Right lobe of liver (tissue), 6 donors: ENCODE results near the gene GBP5. TPM values are rescaled to one million over a fixed set of nuclear protein-coding genes. Genes with fewer than 3 reads are reported as not detected.
A peak's percentile ranks its signal among the peaks of the same experiment; 100 is the strongest.

ENCODE experiments used
- ATAC-seq, 4 donors: fragments of 200-7000 bp; cut with Tn5 transposase; one replicate each; pipeline ENCODE4 v1.9.1; 2020; ENCODE audit warnings: mild to moderate bottlenecking in 4 of 4, moderate library complexity in 4 of 4
- DNase-seq, 3 donors: peaks; one replicate each; pipeline ENCODE4 v3.0.0-alpha.2; 2020
- H3K27ac ChIP-seq, 3 donors: fragments of 200-600 bp; one replicate each; pipeline ENCODE4 v1.8.0; 2022
- H3K27me3 ChIP-seq, 2 donors: fragments of 200-600 bp; one replicate each; pipeline ENCODE4 v1.8.0; 2022
- H3K36me3 ChIP-seq, 4 donors: fragments of 200-600 bp; sonication (generic) in 1 of 4; one replicate each; pipeline versions ENCODE4 v1.5.1 to v1.8.0; 2017 to 2022; ENCODE audit warnings: control low read depth in 1 of 4
- H3K4me1 ChIP-seq, 4 donors: fragments of 200-600 bp; sonication (generic) in 1 of 4; one replicate each; pipeline versions ENCODE4 v1.5.1 to v1.8.0; 2017 to 2022; ENCODE audit warnings: control low read depth in 1 of 4
- H3K4me3 ChIP-seq, 3 donors: fragments of 200-600 bp; one replicate each; pipeline ENCODE4 v1.8.0; 2022
- H3K9me3 ChIP-seq, 4 donors: fragments of 200-600 bp; sonication (generic) in 1 of 4; one replicate each; pipeline versions ENCODE4 v1.5.1 to v1.8.0; 2017 to 2022; ENCODE audit warnings: control low read depth in 1 of 4
- POLR2A ChIP-seq: fragments of 450-650 bp; IDR thresholded peaks from one replicate; pipeline ENCODE4 v1.6.1; 2017; ENCODE audit warnings: antibody characterized with exemption, mild to moderate bottlenecking
- WGBS: methylation state at CpG from one replicate; pipeline ENCODE4 v1.1.6; 2018; ENCODE audit warnings: low coverage, low lambda C conversion rate; ENCODE audit not compliant: insufficient coverage; ENCODE audit errors: missing lambda C conversion rate; 5-methylcytosine and 5-hydroxymethylcytosine counted together
- intact Hi-C, 2 donors: fragments of 100-400 bp; cut with DNase I; formaldehyde crosslinking; loops; one replicate each; pipeline versions ENCODE4 v1.11.2 to v1.14.1; 2022
- total RNA-seq, 6 experiments: library from RNA; depleted of rRNA in 2 of 6; stranded (reverse); fragments of >200 nt in 2 of 6; fragmentation: NEBNext Ultra II Directional in 3 of 6; extraction: Animal tissue kit (Norgen Biotek cat#: 25700) in 3 of 6; gene quantifications; one replicate each; pipeline versions ENCODE4 v1.1.0 to v1.2.4, GENCODE V29; 2016 to 2023
- TF ChIP-seq, protein P1 (sequence below), 4 donors: fragments of 200-600 bp in 3 of 4; fragments of 450-650 bp in 1 of 4; IDR thresholded peaks; one replicate each; pipeline versions ENCODE4 v1.5.1 to v1.8.0; 2016 to 2022; ENCODE audit warnings: antibody characterized with exemption in 4 of 4, mild to moderate bottlenecking in 2 of 4
- donor health status: DM: no; HTN: yes; CAD: no.
- donor health status: DM: no; HTN: no; CAD: no.
- donor health status: DM: no; HTN: no; CAD: no.
- donor health status: DM: no; HTN: yes; CAD: no.
- donor health status: DM: no; HTN: yes; CAD: no.

GBP5 gene
- total RNA-seq, 6 experiments from 2014 or later = 0.44 to 5.0 (median 1.5) TPM

DNA sequence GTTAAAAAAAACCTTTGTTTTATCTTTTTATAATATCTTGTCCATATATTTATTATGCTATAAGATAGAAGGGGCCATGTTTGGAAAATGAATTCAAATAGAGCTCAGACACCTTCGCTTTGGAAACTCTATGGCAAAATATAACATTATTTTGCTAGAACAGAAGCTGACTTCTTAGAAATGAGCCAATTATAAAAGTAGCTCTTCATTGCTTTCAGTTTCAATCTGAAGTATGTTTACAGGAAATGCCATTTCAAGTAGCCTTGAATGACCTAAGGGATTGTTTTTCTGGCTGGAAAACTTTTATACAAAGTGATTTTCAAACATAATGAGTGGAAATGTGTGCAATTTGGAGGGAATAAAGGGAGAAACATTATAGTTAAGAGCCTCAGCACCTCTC, 37.8 kb upstream of the GBP5 start:
- H3K27me3 ChIP-seq = no peaks in the 10 kb centered on the region
- no peaks in the 10 kb centered on the region for H3K9me3 ChIP-seq
- H3K4me1 ChIP-seq = peaks cover 0 to 36% (median 15%) of the 10 kb centered on the region in 4 donors
- no peak overlapping the region for H3K4me3 ChIP-seq
- DNase-seq (no peak), ATAC-seq (peak; percentile 65 to 79 (median 69))
- H3K36me3 ChIP-seq = no peaks in the 10 kb centered on the region
- WGBS = 10% methylated on average over 1 of the region's 1 CpG
- intact Hi-C loops = no loop called here
- TF ChIP-seq, protein P1, sequence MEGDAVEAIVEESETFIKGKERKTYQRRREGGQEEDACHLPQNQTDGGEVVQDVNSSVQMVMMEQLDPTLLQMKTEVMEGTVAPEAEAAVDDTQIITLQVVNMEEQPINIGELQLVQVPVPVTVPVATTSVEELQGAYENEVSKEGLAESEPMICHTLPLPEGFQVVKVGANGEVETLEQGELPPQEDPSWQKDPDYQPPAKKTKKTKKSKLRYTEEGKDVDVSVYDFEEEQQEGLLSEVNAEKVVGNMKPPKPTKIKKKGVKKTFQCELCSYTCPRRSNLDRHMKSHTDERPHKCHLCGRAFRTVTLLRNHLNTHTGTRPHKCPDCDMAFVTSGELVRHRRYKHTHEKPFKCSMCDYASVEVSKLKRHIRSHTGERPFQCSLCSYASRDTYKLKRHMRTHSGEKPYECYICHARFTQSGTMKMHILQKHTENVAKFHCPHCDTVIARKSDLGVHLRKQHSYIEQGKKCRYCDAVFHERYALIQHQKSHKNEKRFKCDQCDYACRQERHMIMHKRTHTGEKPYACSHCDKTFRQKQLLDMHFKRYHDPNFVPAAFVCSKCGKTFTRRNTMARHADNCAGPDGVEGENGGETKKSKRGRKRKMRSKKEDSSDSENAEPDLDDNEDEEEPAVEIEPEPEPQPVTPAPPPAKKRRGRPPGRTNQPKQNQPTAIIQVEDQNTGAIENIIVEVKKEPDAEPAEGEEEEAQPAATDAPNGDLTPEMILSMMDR (IDR thresholded peaks at IDR 0.05) = no peak
- TF ChIP-seq POLR2A = no peak
- H3K27ac ChIP-seq = peak overlapping the region; percentile 35 to 72 (median 65)

- 77% methylated on average over 1 of the region's 1 CpG for WGBS
- H3K27me3 ChIP-seq = no peaks in the 10 kb centered on the region
- H3K4me1 ChIP-seq = peaks cover 0 to 36% (median 15%) of the 10 kb centered on the region in 4 donors
- ATAC-seq = no peak
- no peak for TF ChIP-seq POLR2A
- TF ChIP-seq, protein P1 (IDR thresholded peaks at IDR 0.05) = no peak
- H3K9me3 ChIP-seq = no peaks in the 10 kb centered on the region
- intact Hi-C loops = no loop called here
- H3K27ac ChIP-seq = peak overlapping the region; percentile 35 to 72 (median 65)
- H3K36me3 ChIP-seq = no peaks in the 10 kb centered on the region
- DNase-seq = no peak
- H3K4me3 ChIP-seq = no peak overlapping the region
Observed at GRCh38 chr1:89309828-89310227, 37.2 kb upstream of the GBP5 start.

DNA sequence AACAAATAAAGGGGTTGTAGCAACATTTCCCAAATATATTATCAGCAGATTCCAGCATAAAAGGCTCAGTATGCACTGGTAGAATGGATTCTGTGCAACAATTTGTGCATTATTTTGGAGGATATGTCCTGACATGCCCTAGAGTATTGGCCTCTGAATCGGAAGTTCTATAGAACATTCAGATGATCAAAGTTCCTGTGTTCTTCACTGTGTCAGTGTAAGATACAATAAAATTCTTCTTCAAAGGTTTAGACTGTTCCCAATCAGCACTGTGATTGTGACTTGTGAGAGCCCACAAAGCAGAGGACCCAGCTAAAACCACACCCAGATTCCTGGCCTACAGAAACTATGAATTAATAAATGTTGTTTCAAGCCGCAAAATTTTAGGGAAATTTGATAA, 33.6 kb upstream of the GBP5 start:
- intact Hi-C loops = no loop called here
- 21% methylated on average over 1 of the region's 2 CpGs for WGBS
- ATAC-seq = peak in 1 of 4 donors; percentile 51
- no peak overlapping the region for H3K27ac ChIP-seq
- H3K9me3 ChIP-seq = no peaks in the 10 kb centered on the region
- H3K27me3 ChIP-seq = no peaks in the 10 kb centered on the region
- DNase-seq = no peak
- no peak for TF ChIP-seq POLR2A
- TF ChIP-seq, protein P1 (IDR thresholded peaks at IDR 0.05) = no peak
- peaks cover 0 to 17% (median 7%) of the 10 kb centered on the region in 4 donors for H3K4me1 ChIP-seq
- no peak overlapping the region for H3K4me3 ChIP-seq
- no peaks in the 10 kb centered on the region for H3K36me3 ChIP-seq

DNA sequence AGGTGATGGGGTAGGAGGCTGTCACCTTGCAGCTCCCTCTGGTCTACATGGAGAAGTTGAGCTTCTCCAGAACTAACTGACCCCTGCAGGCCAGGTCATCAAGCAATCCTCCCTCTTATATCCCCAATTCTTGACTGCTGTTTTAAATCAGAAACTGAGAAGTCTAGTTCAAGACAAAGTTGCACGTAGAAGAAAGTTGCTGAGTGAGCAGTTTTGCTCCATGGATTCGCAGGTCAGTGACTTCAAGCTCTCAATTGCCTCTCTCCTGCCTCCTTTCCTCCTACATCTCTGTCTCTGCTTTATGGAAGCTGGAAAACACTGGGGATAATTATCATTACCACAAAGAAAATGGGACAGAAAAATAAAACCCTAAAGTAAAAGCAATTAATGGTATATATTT, 32.8 kb upstream of the GBP5 start:
- Histone ChIP-seq H3K4me1 (peaks cover 0 to 10% (median 4%) of the 10 kb centered on the region in 4 donors), H3K9me3 (no peaks in the 10 kb centered on the region), H3K36me3 (no peaks in the 10 kb centered on the region), H3K27me3 (no peaks in the 10 kb centered on the region), H3K27ac (no peak overlapping the region), H3K4me3 (no peak overlapping the region)
- no peak for DNase-seq
- WGBS = 32% methylated on average over 2 of the region's 2 CpGs
- ATAC-seq = peak in 1 of 4 donors; percentile 25
- intact Hi-C loops = no loop called here
- TF ChIP-seq, protein P1 (IDR thresholded peaks at IDR 0.05) = no peak
- TF ChIP-seq POLR2A = no peak
